ENCODE data around the gene MRPS2.
"Not testable (repeated sequence)": the region's sequence is repeated elsewhere in the genome, so short reads cannot be mapped to it uniquely, and the experiment has no call there.

MRPS2 gene

GRCh38 chr9:135507104-135508035 lies 6.9 kb downstream of the MRPS2 start:
- ChIA-PET CTCF (no interaction called here), POLR2A (no interaction called here)
- TF ChIP-seq CTCF (IDR thresholded peaks at IDR 0.05; ENCODE audit: control extremely low read depth, extremely low read depth, low read depth, missing control alignments), result no peak
- no peak for DNase-seq (ENCODE audit: extremely low spot score)

DNA sequence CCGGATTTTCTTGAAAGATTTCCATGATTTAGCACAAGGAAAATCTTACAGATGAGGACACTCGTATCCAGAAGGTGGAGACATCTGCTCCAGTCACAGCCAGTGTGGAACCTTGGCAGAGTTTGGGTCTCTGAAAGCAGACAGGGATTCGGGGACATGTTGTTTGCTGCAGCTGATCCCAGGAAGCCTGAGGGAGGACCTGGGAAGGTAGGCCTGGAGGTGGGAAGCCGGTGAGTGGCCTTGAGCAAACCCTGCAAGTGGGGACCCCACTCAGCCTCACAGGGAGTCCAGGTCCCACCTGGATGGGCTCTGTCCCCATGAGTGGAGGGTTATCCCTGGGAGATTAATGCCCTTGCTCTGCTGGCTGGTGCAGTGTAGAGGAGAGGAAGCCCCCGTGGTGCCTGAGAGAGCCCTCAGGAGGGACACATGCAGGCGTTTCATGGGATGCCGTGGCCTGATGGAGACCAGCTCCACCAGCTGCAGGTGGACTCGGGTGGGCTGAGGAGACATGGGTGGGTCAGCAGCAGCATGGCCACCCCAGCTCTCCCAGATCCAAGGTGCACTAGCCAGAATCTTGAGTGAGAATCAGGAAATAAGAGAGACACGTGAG lies 7.8 kb downstream of the MRPS2 start:
- ChIA-PET CTCF (no interaction called here), POLR2A (no interaction called here)
- no peak for DNase-seq (ENCODE audit: extremely low spot score)

GRCh38 chr9:135509458-135509857 lies 9.0 kb downstream of the MRPS2 start:
- no peak for TF ChIP-seq CTCF (IDR thresholded peaks at IDR 0.05; ENCODE audit: control extremely low read depth, extremely low read depth, low read depth, missing control alignments)
- POLR2A ChIA-PET, result no interaction called here
- CTCF ChIA-PET, result no interaction called here
- no peak for DNase-seq (ENCODE audit: extremely low spot score)

More for the DNA sequence above, 7.8 kb downstream of the MRPS2 start:
- no peak for TF ChIP-seq CTCF (IDR thresholded peaks at IDR 0.05; ENCODE audit: control extremely low read depth, extremely low read depth, low read depth, missing control alignments)

GRCh38 chr9:135512241-135512603 lies 11.7 kb downstream of the MRPS2 start:
- DNase-seq (ENCODE audit: extremely low spot score), result no peak
- ChIA-PET CTCF (interaction anchor here (1.4 kb wide), 1 partner anchor 7 kb away, joined by 4 read pairs; no protein-coding TSS in a partner anchor), POLR2A (no interaction called here)
- TF ChIP-seq CTCF (IDR thresholded peaks at IDR 0.05; ENCODE audit: control extremely low read depth, extremely low read depth, low read depth, missing control alignments), result no peak

- ChIA-PET POLR2A (no interaction called here), CTCF (interaction anchor here (1.4 kb wide), 1 partner anchor 8 kb away, joined by 4 read pairs; no protein-coding TSS in a partner anchor)
- no peak for TF ChIP-seq CTCF (IDR thresholded peaks at IDR 0.05; ENCODE audit: control extremely low read depth, extremely low read depth, low read depth, missing control alignments)
- DNase-seq (ENCODE audit: extremely low spot score), result no peak
Observed at GRCh38 chr9:135512904-135513303, 12.4 kb downstream of the MRPS2 start.

- CTCF ChIA-PET, result interaction anchor here (1.4 kb wide), 1 partner anchor 9 kb away, joined by 4 read pairs; no protein-coding TSS in a partner anchor
- POLR2A ChIA-PET, result no interaction called here
- TF ChIP-seq CTCF (IDR thresholded peaks at IDR 0.05; ENCODE audit: control extremely low read depth, extremely low read depth, low read depth, missing control alignments), result no peak
- no peak for DNase-seq (ENCODE audit: extremely low spot score)
Observed at GRCh38 chr9:135513351-135513846, 12.9 kb downstream of the MRPS2 start.

- DNase-seq (ENCODE audit: extremely low spot score); POLR2A ChIA-PET: not testable (repeated sequence)
- CTCF ChIA-PET, result interaction anchor here (1.1 kb wide), 1 partner anchor 9 kb away, joined by 3 read pairs; no protein-coding TSS in a partner anchor
Observed at GRCh38 chr9:135513906-135514305, 13.4 kb downstream of the MRPS2 start.

Data from GM10248 (cell line).